Panc1 (cell line): ENCODE results near the gene MTLN. TPM values are rescaled to one million over a fixed set of nuclear protein-coding genes. Genes with fewer than 3 reads are reported as not detected.
"Not testable (repeated sequence)": the region's sequence is repeated elsewhere in the genome, so short reads cannot be mapped to it uniquely, and the experiment has no call there.

Experiments
- ATAC-seq: fragments of 200-7000 bp; cut with Tn5 transposase; 2 replicates; pipeline ENCODE4 v1.9.1; 2020; ENCODE audit warnings: mild to moderate bottlenecking, moderate library complexity
- BruUV-seq: library from RNA; stranded (reverse); fragments of 400-500 nt; replicated peaks from 2 replicates; lab custom pipeline; 2021; lab: Mats Ljungman, UMichigan
- CTCF ChIA-PET: fragments of 300-600 bp; sonication (Branson Sonifier 250); formaldehyde crosslinking; loops from one replicate; lab custom pipeline; 2022; ENCODE audit warnings: antibody characterized with exemption; lab: Charles Lee
- POLR2A ChIA-PET: fragments of 300-600 bp; sonication (Branson Sonifier 250); formaldehyde crosslinking; loops from one replicate; lab custom pipeline; 2022; ENCODE audit warnings: antibody characterized with exemption; lab: Charles Lee
- DNase-seq: peaks from one replicate; pipeline ENCODE4 v3.0.0-alpha.2; 2010; ENCODE audit warnings: low read depth, low spot score
- H3K27ac ChIP-seq: 2 replicates; pipeline ENCODE4 v1.5.1; 2011; ENCODE audit warnings: mild to moderate bottlenecking, low read length, inconsistent platforms
- H3K27me3 ChIP-seq: fragments of 200-500 bp; sonication (Bioruptor generic); 2 replicates; pipeline ENCODE4 v1.6.0; 2014; ENCODE audit warnings: low read length, inconsistent platforms; ENCODE audit not compliant: control insufficient read depth, insufficient read depth
- H3K36me3 ChIP-seq: fragments of 200-500 bp; sonication (Bioruptor generic); 2 replicates; pipeline ENCODE4 v1.5.1; 2014; ENCODE audit warnings: inconsistent platforms, mild to moderate bottlenecking, low read length, moderate library complexity; ENCODE audit not compliant: control insufficient read depth, insufficient read depth
- H3K4me1 ChIP-seq: 2 replicates; pipeline ENCODE4 v1.5.1; 2011; ENCODE audit warnings: inconsistent platforms, mild to moderate bottlenecking, low read length, moderate library complexity; ENCODE audit not compliant: control insufficient read depth, insufficient read depth
- H3K4me3 ChIP-seq, 2 experiments: 2 replicates each; pipeline ENCODE4 v1.5.1; 2011 to 2012; ENCODE audit warnings: low read depth in 2 of 2, low read length in 2 of 2, mild to moderate bottlenecking in 2 of 2, inconsistent platforms in 1 of 2, moderate library complexity in 1 of 2
- H3K9me3 ChIP-seq: fragments of 200-500 bp; sonication (Bioruptor generic); 2 replicates; pipeline ENCODE4 v1.5.1; 2014; ENCODE audit warnings: low read depth, mild to moderate bottlenecking, inconsistent platforms, low read length, moderate library complexity; ENCODE audit not compliant: control insufficient read depth, insufficient read depth
- CTCF ChIP-seq: fragments of 450-650 bp; IDR thresholded peaks from 2 replicates; pipeline ENCODE4 v1.5.1; 2017; ENCODE audit warnings: mild to moderate bottlenecking
- POLR2AphosphoS5 ChIP-seq: IDR thresholded peaks from 2 replicates; pipeline ENCODE4 v1.6.1; 2012; ENCODE audit warnings: mild to moderate bottlenecking, low read depth, low read length, moderate library complexity
- REST ChIP-seq, 2 experiments: IDR thresholded peaks; 2 replicates each; pipeline ENCODE4 v1.6.1; 2011 to 2012; ENCODE audit warnings: low read depth in 2 of 2, control low read depth in 1 of 2, low read length in 1 of 2, mild to moderate bottlenecking in 1 of 2, moderate library complexity in 1 of 2; ENCODE audit not compliant: insufficient read depth in 1 of 2
- SIN3A ChIP-seq: IDR thresholded peaks from 2 replicates; pipeline ENCODE4 v1.6.1; 2012; ENCODE audit warnings: low read depth, mild to moderate bottlenecking, low read length, moderate library complexity, borderline replicate concordance; ENCODE audit not compliant: insufficient read depth
- TCF7L2 ChIP-seq: IDR thresholded peaks from 2 replicates; pipeline ENCODE4 v1.6.1; 2011; ENCODE audit warnings: mild to moderate bottlenecking, low read depth, low read length, inconsistent platforms
- in situ Hi-C: cut with HindIII; loops from 2 replicates; pipeline ENCODE4 v1.10.0; 2016; ENCODE audit warnings: low sequenced_read_pairs, low pct_unique_long_range_greater_than_20kb
- intact Hi-C: fragments of 100-400 bp; cut with micrococcal nuclease; formaldehyde crosslinking; loops from one replicate; pipeline ENCODE4 v1.10.0; 2022; ENCODE audit not compliant: unreplicated experiment
- total RNA-seq: library from RNA; stranded (reverse); gene quantifications from one replicate; pipeline ENCODE4 v1.2.1, GENCODE V29; 2021; ENCODE audit not compliant: unreplicated experiment

The MTLN gene
- total RNA-seq, 1 experiment from 2014 or later: 84.3 TPM

DNA sequence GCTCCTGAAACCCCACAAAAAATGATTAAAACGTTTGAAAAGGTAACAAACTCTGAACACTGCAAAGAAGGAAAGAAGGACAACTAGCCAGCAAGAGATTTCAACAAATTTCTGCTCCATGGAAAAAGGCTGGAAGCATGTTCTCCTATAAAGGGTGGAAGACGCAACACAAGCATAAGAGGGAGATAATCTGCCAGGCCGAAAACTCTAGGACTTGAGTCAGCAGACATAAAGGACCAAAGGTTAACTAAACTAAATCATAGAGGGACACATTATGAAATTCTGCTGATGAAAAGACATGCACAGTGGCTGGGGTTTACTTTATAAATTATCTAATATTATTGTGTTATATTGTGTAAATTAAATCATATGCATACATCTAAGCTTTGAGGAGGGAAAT lies 14.3 kb downstream of the MTLN start:
- ChIA-PET POLR2A (interaction anchor here (0.6 kb wide), 1 partner anchor 11 kb away, joined by 7 read pairs; no protein-coding TSS in a partner anchor), CTCF (no interaction called here)
- DNase-seq (no peak), ATAC-seq (no peak)
- intact Hi-C loops: no loop called here
- no peak overlapping the region for H3K27ac ChIP-seq
- H3K9me3 ChIP-seq: no peaks in the 10 kb centered on the region
- in situ Hi-C loops: no loop called here
- no TSS peak for BruUV-seq
- no peaks in the 10 kb centered on the region for H3K27me3 ChIP-seq
- H3K4me1 ChIP-seq: no peaks in the 10 kb centered on the region
- TF ChIP-seq SIN3A (no peak), CTCF (no peak), TCF7L2 (no peak), POLR2AphosphoS5 (no peak), REST (IDR thresholded peaks at IDR 0.05; ENCODE audit: insufficient read depth in 1 of 2, low read depth in 2 of 2, low read length in 1 of 2) (no peak)
- H3K4me3 ChIP-seq: no peak overlapping the region
- no peaks in the 10 kb centered on the region for H3K36me3 ChIP-seq

GRCh38 chr2:110197452-110197851 lies 14.9 kb downstream of the MTLN start:
- no peak overlapping the region for H3K27ac ChIP-seq
- no peaks in the 10 kb centered on the region for H3K9me3 ChIP-seq
- no peaks in the 10 kb centered on the region for H3K4me1 ChIP-seq
- H3K4me3 ChIP-seq: no peak overlapping the region
- TF ChIP-seq TCF7L2 (no peak), POLR2AphosphoS5 (no peak), CTCF (no peak), REST (IDR thresholded peaks at IDR 0.05; ENCODE audit: insufficient read depth in 1 of 2, low read depth in 2 of 2, low read length in 1 of 2) (no peak), SIN3A (no peak)
- ChIA-PET CTCF (no interaction called here), POLR2A (no interaction called here)
- BruUV-seq: no TSS peak
- ATAC-seq (no peak), DNase-seq (no peak)
- H3K36me3 ChIP-seq: no peaks in the 10 kb centered on the region
- in situ Hi-C loops (no loop called here), intact Hi-C loops (no loop called here)
- no peaks in the 10 kb centered on the region for H3K27me3 ChIP-seq

DNA sequence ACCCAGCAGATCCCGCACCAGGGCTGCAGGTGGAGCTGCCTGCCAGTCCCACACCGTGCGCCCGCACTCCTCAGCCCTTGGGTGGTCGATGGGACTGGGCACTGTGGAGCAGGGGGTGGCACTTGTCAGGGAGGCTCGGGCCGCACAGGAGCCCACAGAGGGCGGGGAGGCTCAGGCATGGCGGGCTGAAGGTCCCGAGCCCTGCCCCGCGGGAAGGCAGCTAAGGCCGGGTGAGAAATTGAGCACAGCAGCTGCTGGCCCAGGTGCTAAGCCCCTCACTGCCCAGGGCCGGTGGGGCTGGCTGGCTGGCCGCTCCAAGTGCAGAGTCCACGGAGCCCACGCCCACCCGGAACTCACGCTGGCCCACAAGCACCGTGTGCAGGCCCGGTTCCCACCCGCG lies 22.2 kb downstream of the MTLN start:
- H3K27me3 ChIP-seq, BruUV-seq, H3K9me3 ChIP-seq, ATAC-seq, CTCF ChIA-PET, POLR2A ChIA-PET, H3K36me3 ChIP-seq, H3K4me1 ChIP-seq, H3K4me3 ChIP-seq, DNase-seq, H3K27ac ChIP-seq, in situ Hi-C loops, intact Hi-C loops: not testable (repeated sequence)
